Skeletal muscle tissue (tissue), 4 donors: ENCODE results near the gene ADGRG6. TPM values are rescaled to one million over a fixed set of nuclear protein-coding genes. Genes with fewer than 3 reads are reported as not detected.

ENCODE experiments used
- H3K27ac ChIP-seq: one replicate; pipeline ENCODE4 v1.7.0; 2013; ENCODE audit warnings: mild to moderate bottlenecking, low read depth, low read length, inconsistent platforms
- H3K27me3 ChIP-seq, 3 donors: one replicate each; pipeline ENCODE4 v1.7.0; 2013; ENCODE audit warnings: low read length in 3 of 3; ENCODE audit not compliant: control insufficient read depth in 3 of 3, insufficient read depth in 3 of 3
- H3K36me3 ChIP-seq, 3 donors: one replicate each; pipeline ENCODE4 v1.7.0; 2013; ENCODE audit warnings: low read length in 3 of 3; ENCODE audit not compliant: control insufficient read depth in 3 of 3, insufficient read depth in 3 of 3
- H3K4me1 ChIP-seq, 3 donors: one replicate each; pipeline ENCODE4 v1.7.0; 2013; ENCODE audit warnings: low read length in 3 of 3, mild to moderate bottlenecking in 3 of 3; ENCODE audit not compliant: control insufficient read depth in 3 of 3, insufficient read depth in 3 of 3
- H3K4me3 ChIP-seq, 3 donors: one replicate each; pipeline ENCODE4 v1.7.0; 2013; ENCODE audit warnings: low read length in 3 of 3
- H3K9ac ChIP-seq, 3 donors: one replicate each; pipeline ENCODE4 v1.7.0; 2013; ENCODE audit warnings: low read length in 3 of 3, mild to moderate bottlenecking in 3 of 3, moderate library complexity in 2 of 3, low read depth in 1 of 3
- H3K9me3 ChIP-seq, 3 donors: one replicate each; pipeline ENCODE4 v1.7.0; 2013; ENCODE audit warnings: low read length in 3 of 3; ENCODE audit not compliant: control insufficient read depth in 3 of 3
- total RNA-seq: library from RNA; depleted of rRNA; stranded (reverse); fragments of >200 nt; gene quantifications from one replicate; pipeline ENCODE4 v1.2.3, GENCODE V29; 2014
- donor health status: Osteomylitis.

The ADGRG6 gene
- total RNA-seq, 1 donor from 2014 or later = 26.1 TPM

GRCh38 chr6:142355520-142356174 is 53.8 kb downstream of the ADGRG6 start:
- Histone ChIP-seq H3K9me3 (no peaks in the 10 kb centered on the region), H3K9ac (no peak overlapping the region), H3K4me3 (no peak overlapping the region), H3K36me3 (no peaks in the 10 kb centered on the region), H3K27me3 (no peaks in the 10 kb centered on the region), H3K4me1 (peaks cover 0 to 3% (median 0%) of the 10 kb centered on the region in 3 donors), H3K27ac (no peak overlapping the region)

GRCh38 chr6:142356201-142356883 is 54.5 kb downstream of the ADGRG6 start:
- H3K9me3 ChIP-seq = no peaks in the 10 kb centered on the region
- H3K27me3 ChIP-seq = no peaks in the 10 kb centered on the region
- H3K4me1 ChIP-seq = peaks cover 0 to 3% (median 0%) of the 10 kb centered on the region in 3 donors
- no peak overlapping the region for H3K27ac ChIP-seq
- H3K9ac ChIP-seq = no peak overlapping the region
- H3K4me3 ChIP-seq = no peak overlapping the region
- H3K36me3 ChIP-seq = no peaks in the 10 kb centered on the region

- H3K36me3 ChIP-seq = no peaks in the 10 kb centered on the region
- no peak overlapping the region for H3K4me3 ChIP-seq
- H3K27ac ChIP-seq = no peak overlapping the region
- peaks cover 0 to 3% (median 0%) of the 10 kb centered on the region in 3 donors for H3K4me1 ChIP-seq
- H3K9me3 ChIP-seq = no peaks in the 10 kb centered on the region
- H3K9ac ChIP-seq = no peak overlapping the region
- no peaks in the 10 kb centered on the region for H3K27me3 ChIP-seq
Observed at GRCh38 chr6:142356884-142357225, 55.0 kb downstream of the ADGRG6 start.

GRCh38 chr6:142357879-142358278 is 56.1 kb downstream of the ADGRG6 start:
- H3K9me3 ChIP-seq = no peaks in the 10 kb centered on the region
- no peaks in the 10 kb centered on the region for H3K36me3 ChIP-seq
- peaks cover 0 to 3% (median 0%) of the 10 kb centered on the region in 3 donors for H3K4me1 ChIP-seq
- H3K9ac ChIP-seq = no peak overlapping the region
- H3K4me3 ChIP-seq = no peak overlapping the region
- H3K27ac ChIP-seq = no peak overlapping the region
- no peaks in the 10 kb centered on the region for H3K27me3 ChIP-seq

GRCh38 chr6:142359271-142359960 is 57.6 kb downstream of the ADGRG6 start:
- no peak overlapping the region for H3K27ac ChIP-seq
- no peaks in the 10 kb centered on the region for H3K36me3 ChIP-seq
- peaks cover 0 to 3% (median 0%) of the 10 kb centered on the region in 3 donors for H3K4me1 ChIP-seq
- H3K9me3 ChIP-seq = no peaks in the 10 kb centered on the region
- H3K27me3 ChIP-seq = no peaks in the 10 kb centered on the region
- no peak overlapping the region for H3K4me3 ChIP-seq
- no peak overlapping the region for H3K9ac ChIP-seq

GRCh38 chr6:142361345-142361744 is 59.5 kb downstream of the ADGRG6 start:
- no peak overlapping the region for H3K27ac ChIP-seq
- no peaks in the 10 kb centered on the region for H3K36me3 ChIP-seq
- no peak overlapping the region for H3K4me3 ChIP-seq
- no peaks in the 10 kb centered on the region for H3K4me1 ChIP-seq
- H3K9ac ChIP-seq = no peak overlapping the region
- no peaks in the 10 kb centered on the region for H3K27me3 ChIP-seq
- no peaks in the 10 kb centered on the region for H3K9me3 ChIP-seq

GRCh38 chr6:142361779-142362750 is 60.3 kb downstream of the ADGRG6 start:
- Histone ChIP-seq H3K4me1 (no peaks in the 10 kb centered on the region), H3K4me3 (no peak overlapping the region), H3K9me3 (no peaks in the 10 kb centered on the region), H3K9ac (no peak overlapping the region), H3K36me3 (no peaks in the 10 kb centered on the region), H3K27ac (no peak overlapping the region), H3K27me3 (no peaks in the 10 kb centered on the region)

- Histone ChIP-seq H3K27ac (no peak overlapping the region), H3K27me3 (no peaks in the 10 kb centered on the region), H3K9ac (no peak overlapping the region), H3K4me1 (no peaks in the 10 kb centered on the region), H3K4me3 (no peak overlapping the region), H3K36me3 (no peaks in the 10 kb centered on the region), H3K9me3 (no peaks in the 10 kb centered on the region)
Observed at GRCh38 chr6:142367061-142367460, 65.3 kb downstream of the ADGRG6 start.

- Histone ChIP-seq H3K4me3 (no peak overlapping the region), H3K36me3 (no peaks in the 10 kb centered on the region), H3K9me3 (no peaks in the 10 kb centered on the region), H3K4me1 (no peaks in the 10 kb centered on the region), H3K27me3 (no peaks in the 10 kb centered on the region), H3K9ac (no peak overlapping the region), H3K27ac (no peak overlapping the region)
Observed at GRCh38 chr6:142367501-142368018, 65.8 kb downstream of the ADGRG6 start.
